Pancreas (tissue), 10 donors: ENCODE data around the gene JMJD8. TPM values are rescaled to one million over a fixed set of nuclear protein-coding genes. Genes with fewer than 3 reads are reported as not detected.

Source experiments
- ATAC-seq, 4 donors: fragments of 200-7000 bp; cut with Tn5 transposase; one replicate each; pipeline versions ENCODE4 v1.8.0 to v1.9.1; 2020; ENCODE audit warnings: mild to moderate bottlenecking in 4 of 4, moderate library complexity in 4 of 4
- DNase-seq, 6 donors: peaks; one replicate each; pipeline ENCODE4 v3.0.0-alpha.2; 2020
- FAIRE-seq: peaks from 2 replicates; lab custom pipeline; 2012; peaks lifted over from hg19 to GRCh38; lab: Jason Lieb, UNC
- H3K27ac ChIP-seq, 4 donors: fragments of 200-600 bp; sonication (generic); 1 replicate in 3 of 4; 2 replicates in 1 of 4; pipeline versions ENCODE4 v1.5.0 to v1.8.0; 2020
- H3K27me3 ChIP-seq, 4 donors: fragments of 200-600 bp; one replicate each; pipeline ENCODE4 v1.8.0; 2021
- H3K36me3 ChIP-seq, 3 donors: fragments of 200-600 bp; sonication (generic) in 1 of 3; one replicate each; pipeline versions ENCODE4 v1.5.0 to v1.8.0; 2020 to 2021
- H3K4me1 ChIP-seq, 3 donors: fragments of 200-600 bp; one replicate each; pipeline ENCODE4 v1.8.0; 2021
- H3K4me3 ChIP-seq, 4 donors: fragments of 200-600 bp; sonication (generic) in 2 of 4; one replicate each; pipeline versions ENCODE4 v1.5.0 to v1.8.0; 2020 to 2021
- H3K9me3 ChIP-seq, 4 donors: fragments of 200-600 bp; one replicate each; pipeline ENCODE4 v1.8.0; 2021
- CTCF ChIP-seq, 4 donors: fragments of 200-600 bp; sonication (generic) in 3 of 4; IDR thresholded peaks; one replicate each; pipeline versions ENCODE4 v1.5.0 to v1.8.0; 2021; ENCODE audit warnings: antibody characterized with exemption in 4 of 4
- WGBS, 2 donors: extraction: QIAGEN DNeasy Blood & Tissue Kit; methylation state at CpG; one replicate each; pipeline ENCODE4 v1.1.7; 2013; 5-methylcytosine and 5-hydroxymethylcytosine counted together
- intact Hi-C, 3 donors: fragments of 100-400 bp; cut with DNase I; formaldehyde crosslinking; loops; one replicate each; pipeline versions ENCODE4 v1.11.1 to v1.14.2; 2022
- polyA plus RNA-seq, 2 donors: library from polyadenylated mRNA; stranded (reverse); fragments of 200-250 nt; gene quantifications; one replicate each; pipeline ENCODE4 v1.2.3, GENCODE V29; 2013
- total RNA-seq, 6 donors: library from RNA; stranded (reverse); fragmentation: NEBNext Ultra II Directional in 4 of 6; extraction: Animal tissue kit (Norgen Biotek cat#: 25700) in 4 of 6; gene quantifications; one replicate each; pipeline versions ENCODE4 v1.2.1 to v1.2.4, GENCODE V29; 2021 to 2023
- donor health status: healthy with polysubstance abuse.
- donor health status: DM: no; HTN: no; CAD: no; lungs with moderate emphysema.
- donor health status: DM: no; HTN: no; CAD: no.
- donor health status: control.
- donor health status: control.
- donor health status: Bipolar disorder and iron deficiency.
- donor health status: DM: yes; HTN: yes; CAD: no.
- donor health status: DM: no; HTN: no; CAD: no.
- donor health status: DM: no; HTN: no; CAD: no.
- donor health status: DM: yes; HTN: yes; CAD: no.

JMJD8 gene
- total and polyA plus RNA-seq, 8 donors = 25.0 to 50.2 (median 34.2) TPM

- H3K4me1 ChIP-seq = peaks cover 25 to 35% (median 33%) of the 10 kb centered on the region in 3 donors
- no peaks in the 10 kb centered on the region for H3K27me3 ChIP-seq
- no peak overlapping the region for H3K4me3 ChIP-seq
- TF ChIP-seq CTCF (IDR thresholded peaks at IDR 0.05) = no peak
- H3K27ac ChIP-seq = peak overlapping the region in 1 of 4 donors; percentile 18
- H3K36me3 ChIP-seq = no peaks in the 10 kb centered on the region
- ATAC-seq (no peak), DNase-seq (no peak), FAIRE-seq (no peak)
- no peaks in the 10 kb centered on the region for H3K9me3 ChIP-seq
- 73 to 76% methylated on average over 27 to 32 of the region's 32 CpGs for WGBS, 2 donors
- intact Hi-C loops = no loop called here
Measured at GRCh38 chr16:645852-646678, 38.1 kb downstream of the JMJD8 start.

GRCh38 chr16:644556-644955, 39.6 kb downstream of the JMJD8 start:
- WGBS, 2 donors = 89% methylated on average over 12 of the region's 12 CpGs
- H3K4me3 ChIP-seq = no peak overlapping the region

GRCh38 chr16:643050-643368, 41.1 kb downstream of the JMJD8 start:
- no peak for TF ChIP-seq CTCF (IDR thresholded peaks at IDR 0.05)
- Histone ChIP-seq H3K27me3 (no peaks in the 10 kb centered on the region), H3K9me3 (no peaks in the 10 kb centered on the region), H3K4me3 (peak overlapping the region; percentile 79 to 94 (median 81)), H3K36me3 (no peaks in the 10 kb centered on the region), H3K4me1 (peaks cover 23 to 26% (median 23%) of the 10 kb centered on the region in 3 donors), H3K27ac (peak overlapping the region; percentile 84 to 88 (median 86))
- 62 to 68% methylated on average over 13 of the region's 13 CpGs for WGBS, 2 donors
- ATAC-seq (no peak), FAIRE-seq (no peak), DNase-seq (no peak)
- intact Hi-C loops = no loop called here

More at GRCh38 chr16:644556-644955, 39.6 kb downstream of the JMJD8 start:
- no peak for ATAC-seq
- intact Hi-C loops = no loop called here
- FAIRE-seq = no peak
- Histone ChIP-seq H3K36me3 (no peaks in the 10 kb centered on the region), H3K27me3 (no peaks in the 10 kb centered on the region), H3K4me1 (peaks cover 25 to 33% (median 29%) of the 10 kb centered on the region in 3 donors), H3K27ac (no peak overlapping the region), H3K9me3 (no peaks in the 10 kb centered on the region)
- DNase-seq = no peak
- TF ChIP-seq CTCF (IDR thresholded peaks at IDR 0.05) = no peak

- H3K4me1 ChIP-seq = peaks cover 23 to 26% (median 23%) of the 10 kb centered on the region in 3 donors
- H3K27me3 ChIP-seq = no peaks in the 10 kb centered on the region
- peak; percentile 66 to 78 (median 70) for ATAC-seq
- H3K27ac ChIP-seq = peak overlapping the region; percentile 84 to 88 (median 86)
- no peaks in the 10 kb centered on the region for H3K9me3 ChIP-seq
- peak overlapping the region; percentile 79 to 94 (median 81) for H3K4me3 ChIP-seq
- 1 to 2% methylated on average over 45 to 72 of the region's 72 CpGs for WGBS, 2 donors
- peak in 5 of 6 donors; percentile 83 to 90 (median 88) for DNase-seq
- intact Hi-C loops = no loop called here
- no peak for FAIRE-seq
- TF ChIP-seq CTCF (IDR thresholded peaks at IDR 0.05) = no peak
- H3K36me3 ChIP-seq = no peaks in the 10 kb centered on the region
Measured at GRCh38 chr16:642189-643049, 41.7 kb downstream of the JMJD8 start.
